HepG2 (cell line): Measurements from ENCODE around the gene TMTC2. TPM values are rescaled to one million over a fixed set of nuclear protein-coding genes. Genes with fewer than 3 reads are reported as not detected.

Experiments used
- ATAC-seq: fragments of 200-7000 bp; cut with Tn5 transposase; 3 replicates; pipeline ENCODE4 v1.9.1; 2020; ENCODE audit warnings: mild to moderate bottlenecking, moderate library complexity
- BruUV-seq: library from RNA; stranded (reverse); fragments of 400-500 nt; replicated peaks from 2 replicates; lab custom pipeline; 2021; lab: Mats Ljungman, UMichigan
- CTCF ChIA-PET: fragments of 300-600 bp; formaldehyde crosslinking; extraction: SDS; loops from one replicate; lab custom pipeline; 2021; ENCODE audit warnings: low total read pairs, inconsistent platforms, low intra/inter-chr PET ratio; lab: Yijun Ruan, JAX
- POLR2A ChIA-PET: fragments of 350-600 bp; sonication (Branson Sonifier 250); formaldehyde crosslinking; loops from one replicate; lab custom pipeline; 2020; ENCODE audit warnings: antibody characterized with exemption, inconsistent platforms; lab: Yijun Ruan, JAX
- DNase-seq: peaks from one replicate; pipeline ENCODE4 v3.0.0-alpha.2; 2015; ENCODE audit warnings: low spot score
- FAIRE-seq: peaks from 3 replicates; lab custom pipeline; 2011; peaks lifted over from hg19 to GRCh38; lab: Jason Lieb, UNC
- H2AFZ ChIP-seq: one replicate; pipeline ENCODE4 v1.6.1; 2011; ENCODE audit warnings: low read length, inconsistent platforms
- H3K27ac ChIP-seq: fragments of 300-600 bp; 3 replicates; pipeline ENCODE4 v1.8.0; 2011; ENCODE audit warnings: mixed run types, mild to moderate bottlenecking, mixed read lengths, low read length, inconsistent platforms; ENCODE audit not compliant: insufficient read depth; ENCODE audit errors: extremely low read length
- H3K27me3 ChIP-seq, 2 experiments: fragments of 200-600 bp in 1 of 2; 2 replicates in 1 of 2; 3 replicates in 1 of 2; pipeline versions ENCODE4 v1.6.0 to v1.8.0; 2011; ENCODE audit warnings: low read length in 2 of 2, mild to moderate bottlenecking in 2 of 2, moderate library complexity in 2 of 2, inconsistent platforms in 1 of 2; ENCODE audit not compliant: insufficient read depth in 2 of 2, control insufficient read depth in 1 of 2
- H3K36me3 ChIP-seq, 2 experiments: fragments of 200-600 bp in 1 of 2; replicated peaks in 1 of 2; 2 replicates in 1 of 2; 3 replicates in 1 of 2; pipeline versions ENCODE4 v1.5.1 to v1.8.0; 2011; ENCODE audit warnings: low read length in 2 of 2, inconsistent platforms in 1 of 2; ENCODE audit not compliant: insufficient read depth in 2 of 2, control insufficient read depth in 1 of 2
- H3K4me1 ChIP-seq: 2 replicates; pipeline ENCODE4 v1.5.1; 2012; ENCODE audit warnings: low read length, inconsistent platforms; ENCODE audit not compliant: insufficient read depth
- H3K4me2 ChIP-seq: 2 replicates; pipeline ENCODE4 v1.6.0; 2011; ENCODE audit warnings: low read depth, low read length, inconsistent platforms
- H3K4me3 ChIP-seq, 3 experiments: fragments of 200-600 bp in 1 of 3; sonication (generic), shearing (Covaris generic) in 1 of 3; replicated peaks in 1 of 3; 2 replicates each; pipeline ENCODE4 v1.5.1; 2011 to 2016; ENCODE audit warnings: low read length in 3 of 3, inconsistent platforms in 2 of 3, low read depth in 2 of 3, mild to moderate bottlenecking in 2 of 3, control low read depth in 1 of 3, mixed read lengths in 1 of 3; ENCODE audit not compliant: insufficient read depth in 1 of 3
- H3K79me2 ChIP-seq: one replicate; pipeline ENCODE4 v1.6.1; 2011; ENCODE audit warnings: low read length, inconsistent platforms; ENCODE audit not compliant: insufficient read depth
- H3K9ac ChIP-seq: 2 replicates; pipeline ENCODE4 v1.6.0; 2011; ENCODE audit warnings: mild to moderate bottlenecking, low read depth, low read length, inconsistent platforms; ENCODE audit not compliant: insufficient read depth
- H3K9me3 ChIP-seq: 2 replicates; pipeline ENCODE4 v1.5.1; 2012; ENCODE audit warnings: mild to moderate bottlenecking, low read length
- H4K20me1 ChIP-seq: 2 replicates; pipeline ENCODE4 v1.6.0; 2011; ENCODE audit warnings: inconsistent platforms, mild to moderate bottlenecking, low read length, moderate library complexity; ENCODE audit not compliant: insufficient read depth
- BRD4 ChIP-seq: sonication (generic); formaldehyde crosslinking; IDR thresholded peaks from 2 replicates; pipeline ENCODE4 v1.4.0; 2020; ENCODE audit warnings: missing genetic modification reagents
- GATAD2A ChIP-seq: IDR thresholded peaks from 2 replicates; pipeline ENCODE4 v1.6.1; 2016
- GPN1 ChIP-seq: sonication (generic); formaldehyde crosslinking; IDR thresholded peaks from 2 replicates; pipeline ENCODE4 v1.5.1; 2020; ENCODE audit warnings: missing genetic modification reagents, borderline replicate concordance
- MBD4 ChIP-seq: IDR thresholded peaks from 2 replicates; pipeline ENCODE4 v1.6.1; 2012; ENCODE audit warnings: low read length, inconsistent platforms, borderline replicate concordance
- MIER3 ChIP-seq: IDR thresholded peaks from 2 replicates; pipeline ENCODE4 v1.6.1; 2016; ENCODE audit warnings: missing compliant biosample characterization, borderline replicate concordance
- NCOA5 ChIP-seq: sonication (generic); formaldehyde crosslinking; IDR thresholded peaks from 2 replicates; pipeline ENCODE4 v1.4.0; 2020; ENCODE audit warnings: missing genetic modification reagents
- NFYC ChIP-seq: IDR thresholded peaks from 2 replicates; pipeline ENCODE4 v1.6.1; 2016; ENCODE audit warnings: missing genetic modification reagents, missing compliant biosample characterization
- PHF8 ChIP-seq: sonication (generic); formaldehyde crosslinking; IDR thresholded peaks from 2 replicates; pipeline ENCODE4 v1.5.0; 2020; ENCODE audit warnings: missing genetic modification reagents
- TFAP4 ChIP-seq: sonication (generic); IDR thresholded peaks from 2 replicates; pipeline ENCODE4 v1.6.1; 2016; ENCODE audit warnings: low read depth, borderline replicate concordance
- XRCC5 ChIP-seq: fragments of 200-400 bp; formaldehyde crosslinking; optimal IDR thresholded peaks from 2 replicates; pipeline ENCODE3; 2017; ENCODE audit warnings: mild to moderate bottlenecking, low read length
- ZFP90 ChIP-seq: sonication (generic); formaldehyde crosslinking; IDR thresholded peaks from 2 replicates; pipeline ENCODE4 v1.8.0; 2022; ENCODE audit warnings: missing genetic modification reagents, mild to moderate bottlenecking, inconsistent platforms, borderline replicate concordance
- ZHX1 ChIP-seq: sonication (generic); formaldehyde crosslinking; IDR thresholded peaks from 2 replicates; pipeline ENCODE4 v1.8.1; 2022; ENCODE audit warnings: low read depth, mild to moderate bottlenecking, missing genetic modification reagents
- ZNF275 ChIP-seq: sonication (generic); formaldehyde crosslinking; IDR thresholded peaks from 2 replicates; pipeline ENCODE4 v1.8.0; 2022; ENCODE audit warnings: missing genetic modification reagents, mild to moderate bottlenecking, inconsistent platforms, borderline replicate concordance
- ZNF446 ChIP-seq: sonication (generic); formaldehyde crosslinking; IDR thresholded peaks from 2 replicates; pipeline ENCODE4 v1.5.0; 2020; ENCODE audit warnings: mild to moderate bottlenecking, missing genetic modification reagents
- ZNF547 ChIP-seq: sonication (generic); formaldehyde crosslinking; IDR thresholded peaks from 2 replicates; pipeline ENCODE4 v1.5.1; 2020; ENCODE audit warnings: mild to moderate bottlenecking, missing genetic modification reagents
- ZNF616 ChIP-seq: sonication (generic); formaldehyde crosslinking; IDR thresholded peaks from 2 replicates; pipeline ENCODE4 v1.5.0; 2020; ENCODE audit warnings: low read depth, mild to moderate bottlenecking, missing genetic modification reagents
- whole genome bisulfite sequencing: methylation state at CpG from one replicate; pipeline ENCODE4 v1.1.6; 2017; ENCODE audit warnings: low lambda C conversion rate; 5-methylcytosine and 5-hydroxymethylcytosine counted together
- in situ Hi-C: cut with HindIII; loops from 2 replicates; pipeline ENCODE4 v1.10.0; 2017; ENCODE audit warnings: low pct_unique_long_range_greater_than_20kb; ENCODE audit not compliant: extremely low pct_ligation_motif_present
- intact Hi-C: fragments of 100-400 bp; cut with micrococcal nuclease; formaldehyde crosslinking; loops from one replicate; pipeline ENCODE4 v1.10.0; 2022; ENCODE audit not compliant: unreplicated experiment
- polyA plus RNA-seq, 8 experiments: library from polyadenylated mRNA; depleted of rRNA in 3 of 8; stranded (reverse) in 7 of 8; unstranded in 1 of 8; fragments of >200 nt; fragmentation: Illumina TruSeq in 4 of 8; extraction: Trizol in 4 of 8; gene quantifications; 2 replicates each; pipeline versions ENCODE4 v1.2.1 to v1.2.3, GENCODE V29; 2011 to 2016; ENCODE audit warnings: low read depth in 4 of 8, missing spikeins in 1 of 8, mixed read lengths in 1 of 8; ENCODE audit not compliant: insufficient read depth in 1 of 8
- total RNA-seq, 5 experiments: library from RNA; depleted of rRNA; stranded (reverse); fragments of >200 nt; fragmentation: Illumina TruSeq; extraction: Trizol; gene quantifications; 2 replicates each; pipeline ENCODE4 v1.2.3, GENCODE V29; 2016; ENCODE audit warnings: low read depth in 1 of 5

Gene TMTC2
- total and polyA plus RNA-seq, 2 of the 13 experiments (the other 11 are each of a cell fraction or from before 2014, with no cell fraction given), result 0.55 to 0.63 TPM

- Histone ChIP-seq H3K36me3 (no peaks in the 10 kb centered on the region), H3K4me2 (no peak overlapping the region), H3K9me3 (no peaks in the 10 kb centered on the region), H3K4me1 (no peaks in the 10 kb centered on the region), H3K27ac (no peak overlapping the region), H3K9ac (no peak overlapping the region), H3K27me3 (no peaks in the 10 kb centered on the region), H2AFZ (no peak overlapping the region), H4K20me1 (no peaks in the 10 kb centered on the region), H3K4me3 (no peak overlapping the region), H3K79me2 (no peaks in the 10 kb centered on the region)
- 25% methylated on average over 3 of the region's 3 CpGs for WGBS
- FAIRE-seq, result no peak
- intact Hi-C loops (no loop called here), in situ Hi-C loops (loop anchor here (25.0 kb wide), 1 partner anchor 1137 kb away; no protein-coding TSS in a partner anchor)
- no peak for TF ChIP-seq MIER3 (CRISPR knock-in tag)
- TF ChIP-seq BRD4 (CRISPR knock-in tag), result no peak
- ChIA-PET CTCF (no interaction called here), POLR2A (no interaction called here)
- no TSS peak for BruUV-seq
- DNase-seq, result no peak
- ATAC-seq, result no peak
These were observed 11.5 kb upstream of the TMTC2 start for GRCh38 chr12:82675246-82675645.

DNA sequence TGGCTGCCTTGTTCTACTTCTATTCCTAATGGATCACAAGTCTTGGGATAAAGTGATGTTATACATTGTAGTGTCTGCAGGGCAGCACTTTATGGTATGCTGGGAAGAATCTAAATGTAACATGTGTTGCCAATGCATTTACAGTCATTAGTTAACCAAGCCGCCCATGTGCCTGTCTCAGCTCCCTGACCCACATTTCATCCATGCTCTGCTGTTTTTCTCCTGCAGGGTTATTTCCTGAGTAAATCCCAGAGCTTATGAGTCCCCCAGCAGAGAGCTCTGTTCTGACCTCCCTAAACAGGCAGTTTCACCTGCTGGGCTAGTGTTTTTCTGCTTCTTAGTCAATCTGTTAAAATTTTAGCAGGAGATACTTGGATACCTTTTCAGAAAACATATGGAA lies 4.4 kb upstream of the TMTC2 start:
- FAIRE-seq, result no peak
- TF ChIP-seq NFYC (CRISPR knock-in tag) (no peak), GATAD2A (no peak), MBD4 (no peak), NCOA5 (CRISPR knock-in tag) (no peak), GPN1 (CRISPR knock-in tag) (no peak), TFAP4 (no peak), ZNF616 (CRISPR knock-in tag) (no peak), ZHX1 (no peak), PHF8 (CRISPR knock-in tag) (no peak), ZNF446 (no peak), ZFP90 (CRISPR knock-in tag) (no peak), ZNF275 (CRISPR knock-in tag) (no peak), XRCC5 (no peak), ZNF547 (CRISPR knock-in tag) (no peak)

More for the DNA sequence above, 4.4 kb upstream of the TMTC2 start:
- 0% methylated on average over 1 of the region's 1 CpG for WGBS
- POLR2A ChIA-PET, result no interaction called here
- H3K9ac ChIP-seq, result no peak overlapping the region
- no peak for DNase-seq
- H3K27me3 ChIP-seq, result no peaks in the 10 kb centered on the region; a peak in 2 of 5 replicates
- H2AFZ ChIP-seq, result no peak overlapping the region
- CTCF ChIA-PET, result no interaction called here
- no peak overlapping the region for H3K4me2 ChIP-seq
- intact Hi-C loops (no loop called here), in situ Hi-C loops (loop anchor here (25.0 kb wide), 1 partner anchor 1130 kb away; no protein-coding TSS in a partner anchor)
- H3K36me3 ChIP-seq, result no peaks in the 10 kb centered on the region
- ATAC-seq, result no peak
- H3K9me3 ChIP-seq, result no peaks in the 10 kb centered on the region
- H4K20me1 ChIP-seq, result no peaks in the 10 kb centered on the region
- H3K4me3 ChIP-seq, result no peak overlapping the region
- peaks cover 6% of the 10 kb centered on the region; the same call in 1 of the 2 replicates for H3K4me1 ChIP-seq
- no TSS peak for BruUV-seq
- no peak overlapping the region for H3K27ac ChIP-seq
- no peaks in the 10 kb centered on the region for H3K79me2 ChIP-seq
